Activated effector memory CD4-positive, alpha-beta T cell treated with Interleukin-2 at 50 U/mL for 16 hours (primary cell): Measurements from ENCODE around the gene FERMT3.

ENCODE experiments used
- DNase-seq: peaks from one replicate; pipeline ENCODE4 v3.0.0-alpha.2; 2020

Gene FERMT3

DNA sequence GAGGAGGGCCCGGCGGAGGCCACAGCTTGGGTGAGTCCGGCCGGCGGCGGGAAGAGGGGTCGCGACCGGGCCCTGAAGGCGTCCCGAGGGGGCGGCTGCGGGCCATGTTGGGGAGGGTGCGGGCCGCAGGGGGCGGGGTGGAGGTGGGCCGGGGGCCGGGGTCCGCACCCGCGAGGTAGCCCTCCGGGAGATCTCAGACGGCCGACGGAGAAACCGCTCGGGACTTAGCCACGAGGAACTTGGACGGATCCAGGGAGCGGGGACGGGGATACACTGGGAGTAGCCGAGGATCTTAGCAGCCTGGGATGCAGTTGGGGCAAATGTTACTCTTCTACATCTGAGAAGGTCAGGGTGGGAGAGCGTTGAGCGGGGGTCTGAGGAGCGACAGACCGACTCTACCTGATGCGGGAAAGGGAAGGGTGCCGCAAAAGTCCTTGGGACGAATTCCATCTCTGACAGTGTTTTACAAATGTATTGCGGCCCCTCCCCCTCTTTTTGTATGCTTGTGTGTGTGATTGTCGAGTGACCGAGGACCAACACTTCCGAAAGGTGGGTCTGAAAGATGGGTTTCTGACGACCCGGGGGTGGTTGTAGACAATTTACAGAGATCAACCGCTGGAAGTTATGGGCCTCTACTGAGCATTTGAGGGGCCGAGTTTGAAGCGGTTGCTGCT, 19.9 kb upstream of the FERMT3 start:
- peak; percentile 33 for DNase-seq

DNA sequence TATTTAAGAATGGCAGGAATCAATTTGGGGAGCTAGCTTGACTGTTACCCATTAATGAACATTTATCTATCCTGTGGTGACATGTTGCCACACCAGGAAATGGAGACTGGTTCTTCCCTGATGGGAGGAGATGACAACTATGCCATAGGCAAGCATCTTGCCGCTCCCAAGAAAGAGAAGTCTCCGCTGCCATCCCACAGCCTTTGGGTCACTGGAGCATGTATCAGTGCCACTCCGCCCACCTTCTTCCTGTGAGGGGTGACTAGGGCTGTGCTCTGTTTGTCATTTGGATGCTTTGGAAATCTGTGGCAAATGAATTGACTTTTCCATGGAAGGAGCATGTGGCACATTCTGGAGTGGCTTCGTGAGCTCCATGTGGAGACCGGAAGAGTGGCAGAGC, 14.1 kb upstream of the FERMT3 start:
- no peak for DNase-seq

DNA sequence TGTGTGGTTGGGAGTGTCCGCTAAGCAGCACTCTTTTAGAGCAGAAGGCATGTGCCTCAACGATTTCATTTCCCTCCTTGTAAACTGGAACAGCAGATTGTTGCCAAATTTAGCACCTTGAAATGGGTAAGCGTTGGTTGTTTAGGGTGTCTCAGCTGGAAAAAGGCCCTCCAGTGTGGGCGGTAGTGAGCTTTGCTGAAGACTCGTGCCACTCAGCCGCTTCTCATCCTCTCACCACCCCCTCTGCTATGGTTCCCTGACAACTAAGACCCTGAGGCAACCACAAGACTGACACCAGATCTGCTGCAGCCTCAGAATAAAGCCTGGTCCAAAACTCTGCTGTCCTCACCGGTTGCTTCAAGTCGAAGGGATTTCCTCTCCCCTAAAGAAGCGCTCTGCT, 9.9 kb upstream of the FERMT3 start:
- DNase-seq, result no peak

DNA sequence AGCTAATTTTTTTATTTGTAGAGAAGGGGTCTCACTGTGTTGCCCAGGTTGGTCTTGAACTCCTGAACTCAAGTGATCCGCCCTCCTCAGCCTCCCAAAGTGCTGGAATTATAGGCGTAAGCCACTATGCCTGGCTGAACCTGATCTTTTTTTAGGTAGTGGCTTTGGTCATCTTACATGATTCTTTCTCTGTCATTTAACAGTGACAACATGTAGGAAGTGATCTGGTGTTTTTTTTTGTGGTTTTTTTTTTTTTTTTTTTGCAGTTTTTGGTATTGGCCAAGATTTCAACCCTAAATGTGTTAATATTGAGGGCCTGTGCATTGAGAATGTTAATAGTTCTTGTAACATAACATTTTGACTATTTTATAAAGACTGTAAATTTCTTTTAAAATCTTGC, 8.0 kb upstream of the FERMT3 start:
- no peak for DNase-seq

DNA sequence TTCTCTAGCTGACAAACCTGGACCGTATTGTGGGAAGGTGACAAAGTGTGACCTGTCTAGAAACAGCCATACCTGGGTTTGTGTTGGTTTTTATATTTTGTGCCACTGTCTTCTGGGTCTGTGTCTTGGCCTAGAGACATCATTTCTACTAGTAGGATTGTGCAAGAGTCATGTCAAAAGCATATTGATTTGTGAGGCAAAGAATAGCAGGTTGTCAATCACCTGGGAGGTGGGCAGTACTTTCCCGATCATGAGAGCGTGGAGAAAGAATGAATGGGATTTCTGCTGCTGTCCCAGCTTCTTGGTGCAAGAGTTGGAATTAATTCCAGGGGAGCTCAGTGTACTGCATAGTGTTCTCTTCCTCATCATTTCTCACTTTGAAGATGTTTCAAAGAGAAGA, 5.0 kb upstream of the FERMT3 start:
- DNase-seq, result no peak

DNA sequence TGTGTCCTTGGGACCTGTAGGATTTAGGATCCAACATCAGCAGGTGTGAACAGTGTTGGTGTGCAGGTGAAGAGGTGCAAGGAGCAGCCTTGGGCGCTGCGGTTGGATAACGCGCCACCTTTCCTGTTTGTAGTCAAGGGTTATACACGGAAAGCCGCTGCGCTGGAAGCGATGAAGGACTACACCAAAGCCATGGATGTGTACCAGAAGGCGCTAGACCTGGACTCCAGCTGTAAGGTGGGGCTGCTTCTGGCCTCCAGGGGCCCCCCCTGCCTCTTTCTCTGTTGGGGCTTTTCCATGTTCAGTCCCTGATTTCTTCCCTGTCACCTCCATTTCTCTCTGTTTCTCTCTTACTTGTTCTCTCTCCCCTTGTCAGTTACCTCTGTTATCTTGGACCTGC, 3.5 kb upstream of the FERMT3 start:
- no peak for DNase-seq

DNA sequence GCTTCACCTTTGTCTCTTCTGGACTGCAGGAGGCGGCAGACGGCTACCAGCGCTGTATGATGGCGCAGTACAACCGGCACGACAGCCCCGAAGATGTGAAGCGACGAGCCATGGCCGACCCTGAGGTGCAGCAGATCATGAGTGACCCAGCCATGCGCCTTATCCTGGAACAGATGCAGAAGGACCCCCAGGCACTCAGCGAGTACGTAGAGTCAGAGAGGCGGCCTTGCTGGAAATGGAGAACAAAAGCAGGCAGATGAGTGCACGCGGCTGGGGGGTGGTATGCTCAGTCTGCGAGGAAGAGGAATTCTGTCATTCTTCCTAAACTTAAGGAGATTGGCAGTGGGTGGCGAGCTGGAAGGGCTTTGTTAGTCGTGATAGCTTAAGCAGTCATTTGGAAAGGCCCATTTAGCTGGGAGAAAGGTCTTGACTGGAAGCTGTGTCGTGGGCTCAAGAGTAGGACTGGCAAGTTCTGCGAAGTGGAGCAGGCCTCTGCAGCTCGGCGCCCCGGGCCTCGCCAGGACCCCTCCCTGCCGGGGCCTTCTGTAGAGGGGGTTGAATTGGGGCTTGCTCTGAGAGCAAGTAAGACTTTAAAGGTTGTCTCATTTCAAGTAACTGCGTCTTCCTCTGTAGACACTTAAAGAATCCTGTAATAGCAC, 3.0 kb upstream of the FERMT3 start:
- DNase-seq, result no peak

DNA sequence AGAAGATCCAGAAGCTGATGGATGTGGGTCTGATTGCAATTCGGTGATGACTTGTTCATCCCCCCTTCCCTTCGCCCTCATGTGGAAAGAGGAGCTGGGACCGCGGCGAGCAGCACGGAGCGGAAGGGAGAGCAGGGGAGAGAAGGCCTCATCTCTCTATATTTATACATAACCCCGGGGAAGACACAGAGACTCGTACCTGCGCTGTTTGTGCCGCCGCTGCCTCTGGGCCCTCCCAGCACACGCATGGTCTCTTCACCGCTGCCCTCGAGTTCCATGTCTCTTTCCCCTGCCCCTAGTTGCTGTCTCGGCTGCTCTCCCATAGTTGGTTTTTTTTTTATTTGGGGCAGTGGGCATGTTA, 2.5 kb upstream of the FERMT3 start:
- no peak for DNase-seq

DNA sequence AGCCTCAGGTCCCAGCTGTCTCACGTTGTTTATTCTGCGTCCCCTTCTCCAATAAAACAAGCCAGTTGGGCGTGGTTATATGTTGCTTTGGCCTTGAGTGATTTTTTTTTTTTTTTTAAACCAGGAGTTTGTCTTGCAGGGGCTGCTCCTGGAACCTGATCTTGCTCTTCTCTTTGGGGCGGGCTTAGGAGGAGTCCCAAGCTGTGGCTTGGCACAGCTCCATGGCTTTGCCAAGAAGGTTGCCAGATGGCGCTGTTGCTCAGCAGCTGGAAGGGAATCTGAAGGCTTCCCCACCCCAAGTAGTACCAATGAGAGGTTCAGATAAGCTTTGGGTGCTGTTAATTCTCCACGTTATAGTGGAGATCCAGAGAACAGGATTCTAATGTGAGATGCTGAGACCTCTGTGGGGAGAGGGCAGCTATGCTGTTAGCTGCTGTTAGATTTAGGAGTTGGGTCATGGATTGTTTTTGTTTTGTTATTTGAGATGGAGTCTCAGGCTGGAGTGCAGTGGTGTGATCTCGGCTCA, 2.0 kb upstream of the FERMT3 start:
- peak; percentile 77 for DNase-seq

DNA sequence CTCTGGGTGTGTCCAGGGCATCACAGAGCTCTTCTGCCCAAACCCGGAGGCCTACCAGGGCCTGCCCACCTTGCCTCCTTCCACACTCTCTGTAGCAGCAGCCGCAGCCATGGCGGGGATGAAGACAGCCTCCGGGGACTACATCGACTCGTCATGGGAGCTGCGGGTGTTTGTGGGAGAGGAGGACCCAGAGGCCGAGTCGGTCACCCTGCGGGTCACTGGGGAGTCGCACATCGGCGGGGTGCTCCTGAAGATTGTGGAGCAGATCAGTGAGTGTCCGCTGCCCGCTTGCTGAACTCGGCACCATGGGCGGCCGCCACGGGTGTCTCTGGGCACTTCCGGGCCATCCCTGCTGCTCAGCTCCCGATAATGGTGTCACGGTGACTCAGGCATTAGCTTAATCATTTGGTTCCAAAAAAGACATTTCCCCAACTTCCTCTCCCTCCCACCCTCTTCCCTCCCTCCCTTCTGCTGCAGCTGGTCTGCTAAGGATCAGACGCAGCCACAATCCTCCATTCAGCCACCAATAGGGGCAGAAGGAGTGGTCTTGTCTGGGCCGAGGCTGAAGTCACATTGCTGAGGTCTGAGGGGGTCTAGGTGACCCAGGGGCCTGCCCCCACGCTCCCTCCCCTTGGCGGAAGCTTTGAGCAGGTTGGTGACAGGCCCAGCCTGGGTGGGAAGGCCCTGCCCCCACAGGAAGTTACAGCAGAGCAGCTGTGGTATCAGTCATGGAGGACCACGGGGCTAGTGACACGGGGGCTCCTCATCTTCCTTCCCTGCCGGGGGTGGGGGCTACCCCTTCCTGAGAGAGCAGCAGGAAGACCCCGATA, 950 bp downstream of the FERMT3 start:
- peak; percentile 68 for DNase-seq

DNA sequence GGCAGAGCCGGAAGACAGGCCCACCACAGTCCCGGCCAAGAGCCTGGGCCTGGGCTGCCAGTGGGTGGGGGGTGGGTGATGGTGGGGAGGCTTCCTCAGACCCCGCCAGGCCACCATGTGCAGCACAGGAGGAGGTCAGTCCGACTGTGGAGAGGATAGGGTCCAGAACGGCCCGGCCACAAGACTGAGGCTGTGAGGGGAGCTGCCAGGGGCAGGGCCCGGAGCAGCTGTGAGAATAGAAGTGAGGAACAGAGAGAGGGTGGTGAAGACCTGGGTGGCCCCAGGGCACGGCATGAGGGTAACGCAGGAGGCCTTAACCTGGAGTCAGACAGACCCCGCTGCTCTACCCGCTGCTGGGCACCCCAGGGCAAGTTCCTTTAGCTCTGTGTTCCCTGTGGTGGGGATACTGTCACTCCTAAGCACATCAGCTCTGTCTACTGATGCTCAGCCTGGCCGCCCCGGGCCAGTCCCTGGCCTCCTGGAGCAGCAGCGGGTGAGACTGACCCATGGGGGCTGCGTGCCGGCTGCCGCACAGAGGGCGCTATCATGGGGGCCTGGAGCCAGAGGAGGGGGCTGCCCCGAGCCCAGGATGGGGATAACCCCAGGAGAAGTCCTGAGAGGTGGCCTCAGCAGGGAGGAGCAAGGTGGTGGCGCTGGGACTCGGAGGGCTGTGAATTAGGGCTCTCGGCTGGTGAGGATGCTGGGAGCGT, 1.7 kb downstream of the FERMT3 start:
- DNase-seq, result no peak

DNA sequence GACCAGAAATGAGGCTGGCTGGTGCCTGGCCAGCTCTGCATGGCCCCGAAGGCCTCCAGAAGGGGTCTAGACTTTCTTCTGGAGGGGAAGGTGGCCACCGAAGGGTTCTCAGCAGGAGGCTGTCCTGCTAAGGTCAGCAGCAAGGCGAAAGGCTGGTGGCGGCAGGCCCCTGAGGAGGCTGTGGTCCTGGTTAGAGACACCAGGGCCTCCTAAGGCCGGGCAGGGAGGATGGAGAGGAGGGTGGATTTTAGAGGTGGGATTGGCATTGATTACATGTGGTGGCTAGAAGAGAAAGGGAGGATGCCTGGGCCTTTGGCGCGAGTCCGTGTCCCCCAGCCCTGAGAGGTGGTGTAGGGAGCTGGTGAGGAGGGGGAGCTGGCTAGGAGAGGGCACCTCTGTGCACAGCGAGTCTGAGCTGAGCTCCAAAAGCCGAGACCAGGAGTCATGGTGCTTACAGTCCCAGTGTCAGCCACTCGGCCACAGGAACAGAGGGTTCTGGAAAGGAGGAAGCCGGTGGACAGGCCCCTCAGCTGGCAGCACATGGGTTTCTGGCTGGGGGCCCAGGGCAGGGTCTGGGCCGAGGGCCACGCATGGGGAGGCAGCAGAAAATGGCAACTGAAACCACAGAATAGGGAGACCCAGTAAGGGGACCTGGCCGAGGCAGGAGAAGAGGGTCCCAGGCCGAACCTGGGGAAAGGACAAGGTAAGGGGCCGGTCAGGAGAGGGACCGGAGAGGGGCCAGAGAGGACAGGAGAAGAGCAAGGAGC, 2.5 kb downstream of the FERMT3 start:
- DNase-seq, result no peak

DNA sequence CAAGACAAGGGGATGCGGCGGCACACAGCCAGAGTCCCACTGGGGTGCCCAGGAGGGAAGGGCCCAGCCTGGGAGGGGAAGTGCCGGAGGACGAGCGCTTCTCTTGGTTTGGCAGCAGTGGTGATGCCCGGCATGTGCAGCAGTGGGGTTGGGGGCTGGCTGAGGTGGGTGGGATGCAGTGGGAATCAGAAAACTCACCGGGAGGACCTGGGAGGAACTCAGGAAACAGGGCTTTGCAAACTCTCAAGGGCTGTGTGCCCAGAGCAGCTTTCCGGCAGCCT, 3.0 kb downstream of the FERMT3 start:
- no peak for DNase-seq

DNA sequence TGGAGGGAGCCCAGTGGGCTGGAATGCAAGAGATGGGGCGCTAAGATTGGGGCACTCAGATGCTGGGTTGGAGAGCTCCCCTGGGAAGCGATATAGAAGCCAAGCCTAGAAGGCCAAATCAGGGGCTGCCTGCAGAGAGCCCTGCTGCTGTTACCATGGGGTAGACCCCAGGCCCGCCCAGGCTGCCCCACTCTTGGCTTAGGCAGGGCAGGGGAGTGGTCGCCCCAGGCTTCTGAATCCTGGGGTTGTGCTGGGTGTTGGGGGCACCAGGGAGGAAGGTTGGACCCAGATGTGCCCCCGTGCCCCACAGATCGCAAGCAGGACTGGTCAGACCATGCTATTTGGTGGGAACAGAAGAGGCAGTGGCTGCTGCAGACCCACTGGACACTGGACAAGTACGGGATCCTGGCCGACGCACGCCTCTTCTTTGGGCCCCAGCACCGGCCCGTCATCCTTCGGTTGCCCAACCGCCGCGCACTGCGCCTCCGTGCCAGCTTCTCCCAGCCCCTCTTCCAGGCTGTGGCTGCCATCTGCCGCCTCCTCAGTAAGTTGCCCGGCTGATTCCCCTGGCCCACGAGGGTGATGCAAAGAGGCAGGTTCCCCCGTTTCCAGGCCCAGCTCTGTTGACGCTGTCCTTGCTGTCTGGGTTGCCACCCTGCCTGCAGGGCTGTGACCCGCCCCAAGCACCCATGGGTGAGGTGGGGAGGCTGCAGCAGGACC, 3.9 kb downstream of the FERMT3 start:
- DNase-seq, result no peak

DNA sequence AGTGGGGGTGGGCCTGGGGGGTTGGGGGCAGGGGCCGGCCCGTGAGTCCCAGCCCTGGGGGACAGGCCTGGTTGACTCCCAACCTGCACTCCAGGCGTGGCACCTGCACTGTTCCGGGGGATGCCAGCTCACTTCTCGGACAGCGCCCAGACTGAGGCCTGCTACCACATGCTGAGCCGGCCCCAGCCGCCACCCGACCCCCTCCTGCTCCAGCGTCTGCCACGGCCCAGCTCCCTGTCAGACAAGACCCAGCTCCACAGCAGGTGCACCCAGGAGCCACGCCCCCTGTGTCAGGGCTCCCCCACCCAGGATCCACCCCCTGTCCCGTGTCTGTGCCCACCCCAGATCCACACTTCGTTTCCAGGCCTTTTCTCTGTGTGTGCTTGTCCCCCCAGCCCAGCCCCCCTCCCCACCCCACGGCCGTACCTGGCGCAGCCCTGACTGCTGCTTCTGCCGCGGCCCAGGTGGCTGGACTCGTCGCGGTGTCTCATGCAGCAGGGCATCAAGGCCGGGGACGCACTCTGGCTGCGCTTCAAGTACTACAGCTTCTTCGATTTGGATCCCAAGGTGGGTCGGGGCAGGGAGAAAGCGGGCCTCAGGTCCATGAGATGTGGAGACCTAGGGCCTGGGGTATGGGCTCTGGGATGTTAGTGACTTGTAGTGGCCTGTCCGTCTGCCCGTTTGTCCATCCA, 4.8 kb downstream of the FERMT3 start:
- no peak for DNase-seq

DNA sequence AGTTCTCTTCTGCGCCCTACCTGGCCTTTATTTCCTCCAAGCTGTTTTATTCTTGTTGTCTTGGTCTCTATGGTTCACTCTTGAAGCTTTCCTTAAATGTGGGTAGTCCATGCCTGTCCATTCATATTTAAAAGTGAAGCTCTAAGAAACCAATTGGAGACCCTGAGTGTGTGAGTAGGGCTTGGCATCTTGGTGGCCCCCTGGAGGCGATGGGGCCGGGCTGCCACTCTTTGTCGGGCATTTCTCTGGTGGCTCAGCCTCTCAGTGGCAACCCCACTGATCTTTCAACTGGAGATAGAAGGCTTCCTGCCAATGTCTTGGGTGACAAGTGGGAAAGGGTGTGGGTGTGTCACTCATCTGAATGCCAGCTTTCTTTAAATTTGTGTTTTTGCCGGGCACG, 10.4 kb downstream of the FERMT3 start:
- DNase-seq, result no peak

DNA sequence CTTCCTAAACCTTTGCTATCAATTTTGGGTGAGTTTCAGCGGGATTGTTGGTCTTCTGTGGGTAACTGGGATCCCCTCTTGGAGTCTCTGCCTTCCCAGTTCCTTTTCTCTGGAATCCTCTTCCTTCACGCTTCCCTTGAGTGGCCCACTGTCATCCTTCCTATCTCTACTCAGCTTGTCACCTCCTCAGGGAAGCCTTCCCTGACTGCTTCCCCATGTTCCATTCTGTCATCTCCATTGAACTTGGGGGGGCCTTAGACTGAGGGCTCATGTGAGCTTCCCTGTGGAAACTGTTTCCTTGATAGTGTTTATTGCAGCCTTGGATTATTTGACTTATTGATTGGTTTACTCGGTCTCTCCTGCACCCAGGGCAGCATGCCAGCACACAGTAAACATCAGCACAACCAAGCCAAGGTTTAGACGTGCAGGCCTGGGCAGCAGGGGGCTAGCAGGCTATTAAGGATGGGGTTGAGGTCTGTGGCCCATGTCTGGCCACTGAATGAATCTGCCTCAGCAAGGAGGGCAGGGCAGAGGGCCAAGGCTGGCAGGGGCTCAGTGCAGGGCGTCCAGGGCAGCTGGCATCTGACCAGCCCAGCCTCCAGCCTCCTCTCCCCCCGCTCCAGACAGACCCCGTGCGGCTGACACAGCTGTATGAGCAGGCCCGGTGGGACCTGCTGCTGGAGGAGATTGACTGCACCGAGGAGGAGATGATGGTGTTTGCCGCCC, 12.3 kb downstream of the FERMT3 start:
- DNase-seq, result no peak

DNA sequence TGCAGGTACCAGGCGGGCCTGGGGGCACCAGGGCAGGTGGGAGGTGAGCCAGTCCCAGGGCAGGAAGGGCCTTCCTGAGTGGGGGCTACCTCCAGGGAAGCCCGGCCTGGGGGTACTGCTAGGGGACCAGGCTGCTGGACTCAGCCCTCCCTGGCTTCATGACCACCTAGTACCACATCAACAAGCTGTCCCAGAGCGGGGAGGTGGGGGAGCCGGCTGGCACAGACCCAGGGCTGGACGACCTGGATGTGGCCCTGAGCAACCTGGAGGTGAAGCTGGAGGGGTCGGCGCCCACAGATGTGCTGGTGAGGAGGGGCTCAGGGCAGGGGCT, 12.8 kb downstream of the FERMT3 start:
- no peak for DNase-seq

DNA sequence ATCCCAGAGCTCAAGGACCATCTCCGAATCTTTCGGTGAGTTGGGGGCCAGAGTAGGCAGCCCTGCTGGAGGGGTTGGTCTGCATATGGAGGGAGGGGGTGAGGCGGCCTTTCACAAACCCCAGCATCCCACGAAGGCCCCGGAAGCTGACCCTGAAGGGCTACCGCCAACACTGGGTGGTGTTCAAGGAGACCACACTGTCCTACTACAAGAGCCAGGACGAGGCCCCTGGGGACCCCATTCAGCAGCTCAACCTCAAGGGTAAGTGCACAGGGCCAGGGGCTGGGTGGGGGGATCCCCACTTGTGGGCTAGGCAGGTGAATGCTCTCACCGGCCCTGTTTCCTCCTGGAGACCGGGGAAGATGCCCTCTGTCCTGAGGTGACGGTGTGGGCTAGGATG, 13.2 kb downstream of the FERMT3 start:
- no peak for DNase-seq

DNA sequence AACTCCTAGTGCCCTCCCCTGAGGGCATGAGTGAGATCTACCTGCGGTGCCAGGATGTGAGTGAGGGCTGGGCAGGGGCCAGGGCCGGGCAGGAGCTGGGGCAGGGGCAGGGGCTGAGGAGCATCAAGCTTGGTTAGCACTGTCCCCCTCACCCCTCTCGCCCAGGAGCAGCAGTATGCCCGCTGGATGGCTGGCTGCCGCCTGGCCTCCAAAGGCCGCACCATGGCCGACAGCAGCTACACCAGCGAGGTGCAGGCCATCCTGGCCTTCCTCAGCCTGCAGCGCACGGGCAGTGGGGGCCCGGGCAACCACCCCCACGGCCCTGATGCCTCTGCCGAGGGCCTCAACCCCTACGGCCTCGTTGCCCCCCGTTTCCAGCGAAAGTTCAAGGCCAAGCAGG, 13.8 kb downstream of the FERMT3 start:
- DNase-seq, result no peak

DNA sequence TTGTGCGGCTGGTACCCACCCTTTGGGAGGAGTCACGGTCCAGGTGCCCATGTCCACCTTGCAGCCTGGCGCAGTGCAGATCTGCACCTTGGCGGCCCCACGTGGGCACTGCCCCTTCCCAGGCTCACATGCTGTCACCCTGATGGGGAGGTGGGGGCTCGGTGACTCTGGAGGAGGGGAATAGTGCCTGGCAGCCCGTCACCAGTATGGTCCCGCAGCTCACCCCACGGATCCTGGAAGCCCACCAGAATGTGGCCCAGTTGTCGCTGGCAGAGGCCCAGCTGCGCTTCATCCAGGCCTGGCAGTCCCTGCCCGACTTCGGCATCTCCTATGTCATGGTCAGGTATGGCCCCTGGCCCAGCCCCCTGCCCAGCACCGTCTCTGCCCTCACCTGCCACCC, 14.3 kb downstream of the FERMT3 start:
- no peak for DNase-seq
